RCC 7860 (cell line): ENCODE measurements around the gene MSL1.

Experiments used
- DNase-seq: peaks from one replicate; pipeline ENCODE4 v3.0.0-alpha.2; 2015; ENCODE audit warnings: low spot score
- FAIRE-seq: peaks from 2 replicates; lab custom pipeline; 2012; peaks lifted over from hg19 to GRCh38; lab: Jason Lieb, UNC

MSL1 gene

DNA sequence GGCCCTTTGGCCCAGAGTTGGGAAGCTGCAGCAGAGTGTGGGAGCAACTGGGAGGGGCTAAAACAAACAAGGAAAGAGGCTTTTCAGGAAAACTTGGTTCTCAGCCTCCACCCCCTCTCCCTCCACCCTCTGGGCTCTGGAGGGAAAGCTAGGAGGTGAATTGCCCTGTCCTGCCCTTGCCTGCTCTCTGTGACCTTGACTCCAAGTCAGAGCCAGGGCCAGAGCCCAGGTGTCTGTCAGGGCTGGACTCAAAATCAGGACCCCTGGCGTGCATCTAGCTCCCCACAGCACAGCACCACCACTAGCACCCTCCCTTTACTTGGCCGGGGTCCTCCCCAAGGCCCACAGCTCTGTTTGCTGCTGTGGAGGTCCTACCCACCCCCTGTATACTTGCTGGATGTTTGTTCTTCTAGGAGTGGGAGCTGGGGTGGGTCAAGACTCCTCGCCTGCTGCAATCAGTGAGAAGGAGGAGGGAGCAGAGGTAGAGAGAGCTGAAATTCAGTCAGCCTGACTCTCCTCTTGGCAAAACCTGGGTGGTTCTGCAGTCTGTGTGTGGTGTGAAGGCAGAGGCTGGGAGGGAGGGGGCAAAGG, 18.6 kb upstream of the MSL1 start:
- no peak for FAIRE-seq

DNA sequence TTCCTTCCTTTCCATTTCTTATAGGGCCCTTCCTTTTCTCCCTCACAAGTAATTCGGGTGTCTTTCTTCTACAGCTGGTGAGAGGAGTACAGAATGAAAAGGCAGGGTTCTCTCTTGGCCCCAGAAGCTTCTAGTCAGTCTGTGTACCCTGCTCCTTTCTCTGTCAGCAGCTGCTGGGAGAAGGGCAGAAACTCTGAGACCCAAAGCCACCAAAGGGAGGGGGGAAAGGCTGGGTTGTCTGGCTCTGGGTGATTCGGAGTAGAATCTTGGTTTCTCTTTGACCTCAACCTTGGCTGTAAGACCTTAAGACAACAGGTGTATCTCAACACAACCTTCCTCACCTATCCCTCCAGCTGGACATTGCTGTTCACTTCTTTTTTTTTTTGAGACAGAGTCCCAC, 18.1 kb upstream of the MSL1 start:
- FAIRE-seq: no peak
- DNase-seq: no peak

More for the DNA sequence above, 18.6 kb upstream of the MSL1 start:
- DNase-seq: no peak

DNA sequence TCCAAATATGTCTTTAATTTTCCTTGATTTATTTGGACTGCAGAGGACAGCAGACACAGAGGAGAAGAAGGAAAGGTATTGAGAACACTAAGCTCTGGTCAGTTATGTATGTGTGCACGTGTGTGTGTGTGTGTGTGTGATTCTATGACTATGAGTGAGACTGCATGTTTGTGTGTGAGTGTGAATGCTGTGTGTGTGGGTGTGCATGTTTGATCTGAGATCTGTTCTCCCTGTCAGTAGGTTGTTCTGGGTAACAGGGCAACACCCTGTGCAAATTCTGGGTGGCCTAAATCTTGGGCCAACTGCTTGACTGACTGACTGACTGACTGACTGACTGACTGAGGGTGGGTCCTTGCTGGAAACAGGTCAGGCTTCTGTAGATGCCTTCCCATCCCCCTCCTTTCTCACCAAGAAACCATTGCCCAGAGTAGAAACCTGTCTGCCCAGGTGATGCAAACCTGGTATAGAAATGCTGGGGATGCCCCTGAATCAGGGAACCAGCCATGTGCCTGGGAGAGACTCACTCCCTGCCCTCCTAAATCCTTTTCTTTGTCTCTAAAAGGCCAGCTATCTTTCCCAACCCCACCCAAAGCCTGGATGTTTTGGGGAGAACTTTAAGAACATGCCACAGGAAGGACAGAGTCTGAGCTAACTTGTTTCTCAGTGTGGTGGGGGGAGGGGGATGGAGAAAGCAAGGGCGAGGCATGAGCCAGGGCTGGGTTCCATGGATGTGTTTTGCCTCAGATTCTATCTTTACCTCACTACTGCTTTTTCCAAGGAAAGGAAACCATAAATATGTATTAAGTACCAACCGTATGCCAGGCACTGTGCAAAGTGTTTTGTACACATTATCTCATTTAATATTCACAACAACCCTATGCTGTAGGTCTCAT, 16.9 kb upstream of the MSL1 start:
- DNase-seq: no peak
- no peak for FAIRE-seq

DNA sequence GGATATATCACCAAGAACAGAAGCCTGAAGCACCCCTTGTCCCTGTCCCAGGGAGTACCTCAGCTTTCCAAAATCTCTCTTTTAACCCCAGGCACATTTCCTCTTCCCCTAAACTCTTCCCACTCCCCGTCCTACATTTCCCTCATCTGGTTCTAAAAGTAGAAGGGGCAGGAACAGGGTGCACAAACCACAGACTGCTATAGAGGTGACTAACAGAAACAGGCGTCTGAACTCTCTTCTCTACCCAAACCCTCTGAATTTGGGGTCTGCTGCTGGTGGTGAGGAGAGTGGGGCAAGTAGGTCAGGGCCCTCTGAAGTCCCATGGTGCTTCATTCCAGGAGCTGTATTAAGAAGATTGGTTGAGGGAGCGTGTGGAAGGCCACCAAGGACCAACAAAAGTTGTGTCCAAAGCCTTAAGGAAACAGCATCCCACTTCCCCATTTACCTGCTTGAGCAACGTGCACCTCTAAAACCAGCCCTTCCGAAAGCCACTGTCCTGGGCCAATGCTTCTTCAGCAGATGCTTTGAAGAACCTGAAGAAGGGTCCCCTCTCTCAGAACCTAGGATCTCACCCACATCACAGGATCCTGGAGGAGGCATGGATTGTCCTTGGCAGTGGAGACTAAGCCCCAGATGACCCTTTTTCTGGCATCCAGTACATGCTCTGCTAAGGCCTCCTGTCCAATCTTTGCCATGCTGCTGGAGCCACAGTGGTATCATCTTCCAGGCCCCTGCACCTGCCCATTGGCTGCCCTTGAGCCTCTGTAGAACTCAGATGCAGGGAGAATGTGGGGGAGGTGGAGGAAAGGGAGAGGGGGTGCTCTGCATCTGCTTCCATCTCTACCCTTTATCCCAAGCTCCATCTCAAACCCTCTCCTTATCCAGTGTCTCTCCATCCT, 15.7 kb upstream of the MSL1 start:
- FAIRE-seq: no peak
- DNase-seq: no peak

DNA sequence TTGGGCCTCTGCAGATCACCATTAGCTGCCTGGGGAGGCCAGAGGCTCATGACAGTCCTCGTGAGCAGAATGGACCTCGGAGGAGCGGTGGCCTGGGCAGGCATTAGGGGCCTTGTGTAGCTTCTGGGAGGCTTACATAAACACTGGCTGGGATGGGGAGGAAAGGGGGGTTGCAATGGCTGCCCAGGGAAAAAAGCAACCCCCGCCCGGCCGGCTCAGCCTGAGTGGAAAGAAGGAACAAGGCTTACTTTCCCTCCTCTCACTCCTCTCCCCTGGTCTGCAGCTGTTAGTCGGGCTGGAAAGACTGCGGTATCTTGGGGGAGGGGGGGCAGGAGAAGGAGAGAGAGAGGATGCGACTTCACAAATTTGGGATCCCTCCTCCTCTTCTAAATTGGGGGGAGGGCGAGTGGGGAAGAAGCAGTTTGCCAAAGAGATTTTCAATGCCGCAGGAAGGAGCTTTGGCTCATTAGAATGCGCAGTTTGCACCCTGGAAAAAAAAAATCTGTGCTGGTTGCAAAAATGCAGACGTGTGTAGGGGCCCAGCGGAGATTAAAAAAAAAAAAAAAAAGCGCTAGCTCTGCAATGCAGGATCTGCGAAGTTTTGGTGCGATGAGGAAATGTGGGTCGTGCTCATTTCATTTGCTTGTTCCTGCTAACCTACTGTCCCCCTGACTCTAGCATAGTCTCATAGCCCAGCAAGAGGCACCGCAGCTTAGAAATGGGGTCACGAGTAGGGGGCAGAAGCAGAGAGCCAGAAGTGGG, 14.8 kb upstream of the MSL1 start:
- DNase-seq: no peak
- no peak for FAIRE-seq

DNA sequence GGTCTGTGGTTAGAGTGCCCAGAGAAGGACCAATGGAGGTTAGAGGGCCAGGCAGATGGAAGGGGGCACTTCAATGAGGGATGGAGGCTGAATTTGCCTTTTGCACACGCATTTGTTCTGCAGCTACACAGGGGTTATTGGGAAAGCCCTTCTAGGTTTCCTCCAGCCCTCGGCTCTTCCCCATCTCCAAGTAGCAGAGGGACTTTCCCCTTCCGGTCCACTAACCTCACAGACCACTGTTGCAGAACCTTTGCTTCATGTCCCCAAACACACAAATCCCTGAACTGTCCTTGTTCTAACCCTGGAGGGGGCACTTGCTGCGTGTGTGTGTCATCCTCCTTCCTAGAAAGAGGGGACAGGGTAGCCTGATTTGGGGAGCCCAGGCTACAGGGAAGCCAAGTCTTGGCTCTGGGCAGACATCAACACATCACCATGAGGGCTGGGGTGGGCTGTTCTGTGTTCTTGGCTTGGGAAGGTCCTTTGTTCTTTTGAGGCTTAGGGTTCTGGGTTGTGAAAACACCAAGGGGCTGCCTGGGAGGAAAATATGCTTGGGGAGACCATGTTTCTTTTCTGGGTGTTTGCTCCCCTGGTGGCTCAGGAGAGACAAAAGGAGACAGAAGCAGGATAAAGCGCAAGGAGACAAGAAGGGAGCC, 14.1 kb upstream of the MSL1 start:
- FAIRE-seq (no peak), DNase-seq (no peak)

DNA sequence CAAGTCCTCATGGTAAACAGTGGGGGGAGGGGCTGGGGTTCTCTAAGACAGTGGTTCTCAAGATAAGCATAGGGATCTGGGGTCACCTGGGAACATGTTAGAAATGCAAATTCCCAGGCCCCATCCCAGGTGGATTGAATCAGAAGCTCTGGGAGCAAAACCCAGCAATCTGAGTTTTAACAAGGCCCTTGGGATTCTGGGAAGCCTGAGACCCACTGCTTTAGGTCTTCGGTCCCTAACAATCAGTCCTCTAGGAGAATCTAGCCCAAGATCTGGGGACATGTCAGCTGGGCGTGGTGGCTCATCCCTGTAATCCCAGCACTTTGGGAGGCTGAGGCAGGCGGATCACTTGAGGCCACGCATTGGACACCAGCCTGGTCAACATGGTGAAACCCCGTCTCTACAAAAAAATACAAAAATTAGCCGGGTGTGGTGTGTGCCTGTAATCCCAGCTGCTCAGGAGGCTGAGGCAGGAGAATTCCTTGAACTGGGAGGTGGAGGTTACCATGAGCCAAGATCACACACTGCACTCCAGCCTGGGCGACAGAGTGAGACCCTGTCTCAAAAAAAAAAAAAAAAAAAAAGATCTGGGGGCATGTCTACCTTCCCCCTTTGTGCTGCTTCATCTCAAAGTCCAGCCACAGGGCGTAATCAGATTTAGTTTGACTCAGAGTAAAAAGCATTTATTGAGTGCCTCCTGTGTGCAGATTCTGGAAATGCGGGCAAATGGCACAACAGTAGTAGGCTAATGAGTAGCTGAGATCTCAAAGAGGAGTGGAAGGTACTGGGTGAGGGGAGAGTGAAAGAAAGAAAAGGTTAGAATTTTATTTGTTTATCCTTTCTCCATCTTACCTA, 12.6 kb upstream of the MSL1 start:
- FAIRE-seq: no peak
- no peak for DNase-seq

DNA sequence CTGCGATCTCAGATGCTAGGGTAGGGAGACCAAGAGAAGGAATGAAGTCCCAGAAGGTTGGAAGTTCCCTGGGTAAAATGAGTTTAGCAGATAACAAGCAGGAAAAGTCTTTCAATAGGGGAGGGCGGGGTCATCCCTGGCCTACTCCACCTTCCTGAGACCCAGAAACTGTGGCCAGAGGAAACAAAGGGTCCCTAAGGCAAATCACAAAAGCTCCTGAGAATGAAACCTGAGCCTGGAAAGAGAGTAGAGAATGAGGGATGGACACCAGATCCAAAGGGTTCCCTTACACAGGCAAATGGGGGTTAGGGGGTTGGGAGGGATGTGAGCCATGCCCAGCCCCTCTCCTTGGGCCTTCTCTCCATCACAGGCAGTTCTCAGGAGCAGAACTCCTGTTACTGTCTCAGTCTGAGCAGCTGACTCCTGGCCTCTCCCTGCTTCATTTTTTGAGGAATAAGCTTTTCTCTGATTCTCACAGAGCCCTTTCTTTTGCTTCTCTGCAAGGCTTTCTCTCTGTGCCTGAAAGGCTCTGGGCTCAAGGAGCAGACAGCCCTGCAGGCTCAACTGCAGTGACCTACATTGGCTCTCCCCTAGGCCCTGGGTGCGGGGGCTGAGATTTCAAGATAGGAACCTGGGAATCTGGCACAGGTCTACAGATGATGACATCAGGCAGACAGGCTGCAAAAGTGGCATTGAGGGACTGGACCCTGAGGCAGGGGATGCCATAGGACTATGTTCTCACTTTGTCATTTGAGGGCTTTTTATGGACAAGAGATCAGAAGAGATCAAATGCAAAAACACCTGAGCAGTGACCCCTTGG, 11.5 kb upstream of the MSL1 start:
- FAIRE-seq (no peak), DNase-seq (no peak)

DNA sequence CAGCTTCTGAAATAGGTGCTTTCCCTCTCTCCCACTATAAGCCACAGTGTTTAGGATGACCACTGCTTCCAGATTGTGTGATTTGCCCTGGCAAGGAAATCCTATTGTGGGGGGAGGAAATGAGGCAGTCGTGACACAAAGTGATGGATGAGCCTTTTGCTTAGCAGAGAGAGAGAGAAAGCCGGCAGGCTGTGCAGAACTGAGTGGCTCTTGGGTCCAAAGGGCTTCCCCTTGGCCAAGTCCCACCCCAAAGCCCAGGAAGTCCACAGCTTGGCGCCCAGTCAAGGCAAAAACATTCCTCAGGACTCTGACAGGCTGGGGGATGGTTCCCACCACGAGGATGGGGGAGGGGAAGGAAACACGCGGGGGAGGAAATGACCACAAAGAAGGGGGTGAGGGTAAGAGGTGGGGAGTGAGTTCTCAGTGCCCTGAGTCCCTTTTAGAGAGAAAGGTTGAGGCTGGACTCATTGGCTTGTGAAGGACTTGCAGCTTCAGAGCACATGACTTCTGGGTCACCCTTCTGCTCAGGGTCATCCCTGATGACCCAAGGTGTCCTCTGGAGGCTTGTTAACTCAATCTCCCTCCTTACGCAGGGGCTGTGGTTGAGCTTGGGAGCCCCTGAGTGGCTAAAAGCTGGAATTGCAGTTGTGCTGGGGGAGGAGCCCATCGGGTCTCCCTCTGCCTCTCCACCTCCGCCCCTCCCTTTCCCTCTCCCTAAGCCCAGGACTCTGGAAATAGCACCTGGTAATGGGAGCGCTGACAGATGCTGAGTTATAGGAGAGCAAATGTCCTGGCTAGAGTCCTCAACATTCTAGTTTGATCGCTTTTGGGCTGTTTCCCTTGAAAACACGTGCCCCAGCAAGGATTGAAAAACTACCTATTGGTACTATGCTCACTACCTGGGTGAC, 10.3 kb upstream of the MSL1 start:
- FAIRE-seq: peak; percentile 83
- peak; percentile 96 for DNase-seq

DNA sequence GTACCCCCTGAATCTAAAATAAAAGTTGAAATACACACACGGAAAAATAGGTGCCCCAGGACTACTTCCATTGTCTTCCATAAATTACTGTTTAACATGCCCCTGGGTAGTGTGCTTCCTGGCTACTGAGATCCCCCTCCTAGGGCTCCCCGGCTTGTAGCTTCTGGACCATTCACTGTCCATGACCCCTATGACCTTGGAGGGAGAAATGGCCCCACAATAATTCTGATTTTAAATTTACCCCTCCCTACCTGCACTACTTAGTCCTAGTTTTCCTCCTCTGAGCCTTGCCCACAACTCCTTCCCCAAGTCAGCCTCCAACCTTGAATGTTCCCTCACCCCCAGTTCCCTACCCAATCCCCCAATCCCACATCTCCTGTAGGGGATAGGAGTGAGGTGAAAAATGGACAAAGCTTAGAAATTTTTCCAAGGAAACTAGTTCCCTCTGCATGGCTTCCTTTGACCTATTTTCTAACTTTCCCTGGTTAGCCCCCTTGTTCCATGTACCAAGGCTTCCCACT, 9.5 kb upstream of the MSL1 start:
- no peak for FAIRE-seq

DNA sequence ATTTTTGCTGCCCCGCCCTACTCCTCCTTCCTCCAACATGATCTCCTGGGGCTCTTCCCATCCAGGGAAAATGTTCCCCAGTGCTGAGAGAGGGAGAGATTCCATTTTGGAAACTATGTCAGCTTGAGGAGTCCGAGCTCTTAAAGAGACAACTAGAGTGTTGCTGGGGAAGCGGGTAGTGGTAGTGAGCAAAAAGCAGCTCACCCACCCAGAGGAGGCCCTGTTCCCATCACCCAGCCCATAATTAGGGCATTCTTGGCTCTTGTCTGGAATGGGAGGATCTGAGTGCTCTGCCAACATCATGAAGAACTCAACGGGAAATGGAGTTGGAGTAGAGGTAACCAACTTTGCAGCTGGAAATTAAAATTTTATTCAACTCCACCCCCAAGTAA, 9.1 kb upstream of the MSL1 start:
- DNase-seq (no peak), FAIRE-seq (no peak)

More for the DNA sequence above, 9.5 kb upstream of the MSL1 start:
- no peak for DNase-seq

DNA sequence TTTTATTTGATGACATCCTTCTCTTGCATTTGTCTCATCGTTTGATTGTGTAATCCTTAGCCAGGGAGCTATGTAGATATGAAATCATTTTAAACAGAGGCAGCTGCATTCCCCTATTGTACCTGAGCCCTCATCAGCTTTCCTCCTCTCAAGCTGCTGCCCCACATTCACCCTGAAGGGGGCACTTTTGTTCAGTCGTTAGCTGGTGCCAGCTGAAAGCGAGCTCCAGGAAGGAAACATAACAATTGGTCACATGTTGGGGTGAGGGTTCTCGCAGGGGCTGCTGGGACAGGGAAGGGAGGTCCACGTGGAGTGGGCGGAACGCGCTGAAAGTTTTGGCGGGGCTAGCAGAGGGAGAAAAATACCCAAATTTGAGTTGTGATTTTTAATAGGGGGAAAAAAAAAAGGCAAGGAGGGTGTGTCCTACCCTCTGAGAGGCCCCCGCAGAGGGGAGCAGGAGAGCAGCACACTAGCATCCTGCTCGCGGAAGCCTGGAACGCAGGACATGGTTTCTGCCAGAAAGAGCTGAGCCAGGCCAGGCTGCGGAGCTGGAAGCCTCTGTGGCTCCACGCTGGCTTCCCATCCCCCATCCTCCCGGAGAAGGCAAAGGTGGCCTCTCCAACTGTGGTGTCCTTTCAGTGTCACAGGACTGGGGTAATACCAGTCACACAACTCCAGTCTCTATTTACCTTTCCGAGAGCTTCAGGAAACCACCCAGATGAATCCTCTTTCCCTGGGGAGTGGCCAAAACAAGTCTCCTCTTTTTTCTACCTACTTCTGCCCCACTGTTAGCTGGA, 8.5 kb upstream of the MSL1 start:
- peak; percentile 90 for DNase-seq
- FAIRE-seq: peak; percentile 79

DNA sequence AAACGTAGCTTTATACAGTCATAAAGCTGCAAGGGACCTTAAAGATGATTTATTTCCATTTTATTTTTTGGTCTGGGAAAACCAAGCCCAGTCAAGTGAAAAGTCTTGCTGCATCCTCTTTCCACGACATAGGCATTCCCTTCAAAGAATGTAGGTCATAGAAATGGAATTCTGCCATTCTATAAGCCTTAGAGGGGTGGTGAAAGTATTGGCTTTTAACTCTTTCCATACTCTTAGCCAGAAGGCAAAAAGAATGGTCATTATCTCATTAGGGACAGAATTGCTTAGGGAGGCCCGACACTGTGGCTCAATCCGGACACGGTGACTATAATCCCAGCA, 7.9 kb upstream of the MSL1 start:
- DNase-seq (peak; percentile 59), FAIRE-seq (no peak)

DNA sequence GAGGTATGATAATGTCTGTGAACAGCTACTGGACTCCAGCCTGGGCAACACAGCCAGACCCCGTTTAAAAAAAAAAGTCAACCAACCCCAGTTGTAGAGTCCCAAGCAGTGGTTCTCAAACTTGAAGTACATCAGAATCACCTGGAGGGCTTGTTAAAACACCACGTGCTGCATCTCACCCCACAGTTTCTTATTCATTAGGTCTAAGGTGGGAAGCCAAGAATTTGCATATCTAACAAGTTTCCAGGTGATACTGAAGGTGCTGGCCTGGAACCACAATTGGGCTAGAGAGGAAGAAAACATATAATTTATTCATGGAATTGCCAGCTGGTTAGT, 6.7 kb upstream of the MSL1 start:
- FAIRE-seq: no peak

DNA sequence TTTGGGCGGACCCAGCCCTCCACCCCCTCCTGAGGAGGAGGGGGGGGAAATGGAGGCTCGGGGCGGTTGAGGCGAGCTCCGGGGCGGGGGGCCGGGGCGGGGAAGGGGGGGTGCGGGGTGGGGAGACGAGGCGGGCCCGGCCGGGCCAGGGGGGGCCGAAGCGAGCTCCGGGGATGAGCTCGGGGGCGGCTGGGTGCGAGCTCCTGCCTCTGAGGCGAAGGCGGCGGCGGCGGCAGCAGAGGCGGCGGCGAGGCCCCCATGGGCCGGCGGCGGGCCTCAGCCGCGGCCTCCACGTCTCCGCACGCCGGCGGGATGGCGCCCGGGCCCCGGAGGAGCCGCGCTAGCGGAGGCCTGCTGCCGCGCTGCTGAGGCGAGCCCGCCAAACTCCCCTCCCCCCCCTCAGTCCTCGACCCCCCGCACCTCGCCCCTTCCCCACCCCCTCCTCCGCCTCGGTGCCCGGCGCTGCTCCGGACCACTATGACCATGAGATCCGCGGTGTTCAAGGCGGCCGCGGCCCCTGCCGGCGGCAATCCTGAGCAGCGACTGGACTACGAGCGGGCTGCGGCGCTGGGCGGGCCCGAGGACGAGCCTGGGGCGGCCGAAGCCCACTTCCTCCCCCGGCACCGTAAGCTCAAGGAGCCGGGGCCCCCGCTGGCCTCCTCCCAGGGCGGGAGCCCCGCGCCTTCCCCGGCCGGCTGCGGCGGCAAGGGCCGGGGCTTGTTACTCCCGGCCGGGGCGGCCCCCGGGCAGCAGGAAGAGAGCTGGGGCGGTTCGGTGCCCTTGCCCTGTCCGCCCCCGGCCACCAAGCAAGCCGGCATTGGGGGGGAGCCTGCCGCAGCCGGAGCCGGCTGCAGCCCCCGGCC, 596 bp downstream of the MSL1 start:
- FAIRE-seq (no peak), DNase-seq (no peak)

More for the DNA sequence above, 6.7 kb upstream of the MSL1 start:
- DNase-seq: no peak
